NCI-H82 (cell line): ENCODE data around the gene IQGAP2.
A peak's percentile ranks its signal among the peaks of the same experiment; 100 is the strongest.

ENCODE experiments used
- DNase-seq: peaks from one replicate; lab custom pipeline; 2025; lab: John Stamatoyannopoulos, UW

IQGAP2 gene

GRCh38 chr5:76747706-76748105 lies 344.6 kb downstream of the IQGAP2 start:
- DNase-seq, result no peak

- no peak for DNase-seq
These were observed 348.2 kb downstream of the IQGAP2 start for GRCh38 chr5:76751291-76751690.

GRCh38 chr5:76754668-76755078 lies 351.6 kb downstream of the IQGAP2 start:
- peak; percentile 32 for DNase-seq

- DNase-seq, result no peak
These were observed 352.9 kb downstream of the IQGAP2 start for GRCh38 chr5:76755779-76756637.

- DNase-seq, result no peak
These were observed 354.0 kb downstream of the IQGAP2 start for GRCh38 chr5:76757049-76757448.
